HepG2 (cell line): ENCODE data around the gene CAPG. TPM values are rescaled to one million over a fixed set of nuclear protein-coding genes. Genes with fewer than 3 reads are reported as not detected.

ENCODE experiments used
- BCL6 ChIP-seq: IDR thresholded peaks from 2 replicates; pipeline ENCODE4 v1.6.1; 2016; ENCODE audit warnings: missing genetic modification reagents, missing compliant biosample characterization
- DDIT3 ChIP-seq: sonication (generic); formaldehyde crosslinking; IDR thresholded peaks from 2 replicates; pipeline ENCODE4 v1.4.0; 2020; ENCODE audit warnings: mild to moderate bottlenecking, missing genetic modification reagents
- FLYWCH1 ChIP-seq: sonication (generic); formaldehyde crosslinking; IDR thresholded peaks from 2 replicates; pipeline ENCODE4 v1.8.1; 2023; ENCODE audit warnings: mild to moderate bottlenecking, missing genetic modification reagents
- FOXA3 ChIP-seq: IDR thresholded peaks from 2 replicates; pipeline ENCODE4 v1.6.1; 2016; ENCODE audit warnings: missing genetic modification reagents, missing compliant biosample characterization
- GATAD2A ChIP-seq: IDR thresholded peaks from 2 replicates; pipeline ENCODE4 v1.6.1; 2016
- JDP2 ChIP-seq: sonication (generic); formaldehyde crosslinking; IDR thresholded peaks from 2 replicates; pipeline ENCODE4 v1.8.1; 2022; ENCODE audit warnings: missing genetic modification reagents, borderline replicate concordance
- KDM2A ChIP-seq: sonication (generic); formaldehyde crosslinking; IDR thresholded peaks from 2 replicates; pipeline ENCODE4 v1.4.0; 2020; ENCODE audit warnings: low read depth, missing genetic modification reagents, borderline replicate concordance
- NFRKB ChIP-seq: fragments of 450-650 bp; IDR thresholded peaks from 2 replicates; pipeline ENCODE4 v1.6.1; 2017
- NR2C2 ChIP-seq: sonication (generic); formaldehyde crosslinking; IDR thresholded peaks from 2 replicates; pipeline ENCODE4 v1.4.0; 2020; ENCODE audit warnings: missing genetic modification reagents, mild to moderate bottlenecking, moderate library complexity, borderline replicate concordance
- PLRG1 ChIP-seq: fragments of 450-650 bp; conservative IDR thresholded peaks from 2 replicates; pipeline ENCODE4 v1.6.1; 2016
- PRMT3 ChIP-seq: sonication (generic); formaldehyde crosslinking; IDR thresholded peaks from 2 replicates; pipeline ENCODE4 v1.8.1; 2022; ENCODE audit warnings: low read depth, mild to moderate bottlenecking, moderate library complexity, missing genetic modification reagents, borderline replicate concordance
- RBFOX2 ChIP-seq: fragments of 200-400 bp; formaldehyde crosslinking; IDR thresholded peaks from 2 replicates; pipeline ENCODE4 v1.6.1; 2017; ENCODE audit warnings: low read depth, mild to moderate bottlenecking, low read length
- SALL2 ChIP-seq: sonication (generic); formaldehyde crosslinking; IDR thresholded peaks from 2 replicates; pipeline ENCODE4 v1.8.1; 2023; ENCODE audit warnings: mild to moderate bottlenecking, missing genetic modification reagents, inconsistent platforms
- SETDB1 ChIP-seq: sonication (generic); formaldehyde crosslinking; IDR thresholded peaks from 2 replicates; pipeline ENCODE4 v1.5.1; 2020; ENCODE audit warnings: missing genetic modification reagents, mild to moderate bottlenecking, borderline replicate concordance
- SIN3B ChIP-seq: fragments of 150-350 bp; IDR thresholded peaks from 2 replicates; pipeline ENCODE4 v1.6.1; 2014; ENCODE audit warnings: low read length
- ZBTB8A ChIP-seq: sonication (generic); formaldehyde crosslinking; IDR thresholded peaks from 2 replicates; pipeline ENCODE4 v1.4.0; 2020; ENCODE audit warnings: mild to moderate bottlenecking, low read depth, missing genetic modification reagents, borderline replicate concordance
- ZNF235 ChIP-seq: sonication (generic); formaldehyde crosslinking; IDR thresholded peaks from 2 replicates; pipeline ENCODE4 v1.8.1; 2023; ENCODE audit warnings: mild to moderate bottlenecking, missing genetic modification reagents, borderline replicate concordance
- ZNF326 ChIP-seq: sonication (generic); formaldehyde crosslinking; IDR thresholded peaks from 2 replicates; pipeline ENCODE4 v1.4.0; 2020; ENCODE audit warnings: missing genetic modification reagents, borderline replicate concordance
- ZNF432 ChIP-seq: sonication (generic); formaldehyde crosslinking; IDR thresholded peaks from 2 replicates; pipeline ENCODE4 v1.5.0; 2020; ENCODE audit warnings: missing genetic modification reagents, mild to moderate bottlenecking, borderline replicate concordance
- ZNF570 ChIP-seq: sonication (generic); formaldehyde crosslinking; IDR thresholded peaks from 2 replicates; pipeline ENCODE4 v1.4.0; 2020; ENCODE audit warnings: mild to moderate bottlenecking, missing genetic modification reagents, borderline replicate concordance
- polyA plus RNA-seq, 8 experiments: library from polyadenylated mRNA; depleted of rRNA in 3 of 8; stranded (reverse) in 7 of 8; unstranded in 1 of 8; fragments of >200 nt; fragmentation: Illumina TruSeq in 4 of 8; extraction: Trizol in 4 of 8; gene quantifications; 2 replicates each; pipeline versions ENCODE4 v1.2.1 to v1.2.3, GENCODE V29; 2011 to 2016; ENCODE audit warnings: low read depth in 4 of 8, missing spikeins in 1 of 8, mixed read lengths in 1 of 8; ENCODE audit not compliant: insufficient read depth in 1 of 8
- total RNA-seq, 5 experiments: library from RNA; depleted of rRNA; stranded (reverse); fragments of >200 nt; fragmentation: Illumina TruSeq; extraction: Trizol; gene quantifications; 2 replicates each; pipeline ENCODE4 v1.2.3, GENCODE V29; 2016; ENCODE audit warnings: low read depth in 1 of 5
- TF ChIP-seq, protein P1 (sequence below): sonication (generic); formaldehyde crosslinking; IDR thresholded peaks from 2 replicates; pipeline ENCODE4 v1.8.0; 2022; ENCODE audit warnings: missing genetic modification reagents, mild to moderate bottlenecking, moderate library complexity, borderline replicate concordance
- TF ChIP-seq, protein P2 (sequence below): sonication (generic); formaldehyde crosslinking; IDR thresholded peaks from 2 replicates; pipeline ENCODE4 v1.5.0; 2020; ENCODE audit warnings: mild to moderate bottlenecking, missing genetic modification reagents
- TF ChIP-seq, protein P3 (sequence below): IDR thresholded peaks from 2 replicates; pipeline ENCODE4 v1.6.1; 2016; ENCODE audit warnings: missing biosample characterization, missing genetic modification reagents, low read depth

The CAPG gene
- total and polyA plus RNA-seq, 2 of the 13 experiments (the other 11 are each of a cell fraction or from before 2014, with no cell fraction given) = 12.7 to 18.2 TPM

DNA sequence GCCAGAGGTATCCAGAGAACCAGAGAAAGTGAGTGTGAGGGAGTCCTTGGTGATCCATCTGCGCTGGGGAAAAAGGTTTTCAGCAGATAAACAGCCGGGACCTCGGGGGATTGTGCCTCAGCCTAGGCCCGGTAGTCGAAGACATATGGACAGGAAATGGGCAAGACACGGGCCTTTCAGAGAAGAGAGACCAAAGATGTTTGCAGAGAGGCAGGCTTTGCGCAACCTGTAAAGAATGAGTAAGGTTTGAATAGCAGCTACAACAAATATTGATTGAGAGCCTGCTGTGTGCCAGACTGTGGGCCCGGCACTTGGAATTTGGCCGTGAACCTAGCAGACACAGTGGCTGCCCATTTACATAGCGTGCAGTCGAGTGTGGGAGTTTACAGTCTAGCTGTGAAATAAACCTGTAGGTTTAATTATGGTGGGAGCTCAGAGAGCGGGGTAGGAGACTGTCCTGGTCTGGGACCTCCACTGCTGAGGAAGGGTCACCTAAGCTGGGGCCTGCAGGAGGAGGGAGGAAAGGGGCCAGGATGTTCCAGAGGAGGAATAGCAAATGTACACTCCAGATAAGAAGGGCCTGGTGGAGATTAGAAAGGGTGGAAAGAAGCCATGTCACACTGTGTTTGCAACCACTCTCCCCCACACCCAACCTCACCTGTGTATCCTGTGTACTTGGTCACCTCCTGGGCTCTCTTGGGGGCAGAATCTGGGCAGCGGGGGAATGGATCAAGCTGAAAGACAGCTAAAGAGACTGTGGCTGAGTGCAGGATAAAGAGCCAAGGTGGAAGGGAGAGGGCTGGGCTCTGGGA is 11.3 kb upstream of the CAPG start (continued):
- TF ChIP-seq NR2C2 (peak; percentile 81; the same call in 1 of the 2 replicates), KDM2A (peak; percentile 42; the same call in 1 of the 2 replicates), SETDB1 (CRISPR knock-in tag) (no peak), SALL2 (CRISPR knock-in tag) (no peak; the same call in 1 of the 2 replicates), JDP2 (no peak), SIN3B (no peak), FLYWCH1 (CRISPR knock-in tag) (no peak), ZNF326 (CRISPR knock-in tag) (no peak), BCL6 (CRISPR knock-in tag) (peak; percentile 96), NFRKB (no peak), ZNF235 (CRISPR knock-in tag) (no peak; the same call in 1 of the 2 replicates), GATAD2A (peak; percentile 99), DDIT3 (no peak), ZNF570 (CRISPR knock-in tag) (no peak), RBFOX2 (no peak), ZBTB8A (CRISPR knock-in tag) (no peak), ZNF432 (CRISPR knock-in tag) (no peak), FOXA3 (peak; percentile 98), PRMT3 (0 out of 2 replicates have a peak, but pooled peaks have one; percentile 69), PLRG1 (no peak)
- TF ChIP-seq, protein P1, sequence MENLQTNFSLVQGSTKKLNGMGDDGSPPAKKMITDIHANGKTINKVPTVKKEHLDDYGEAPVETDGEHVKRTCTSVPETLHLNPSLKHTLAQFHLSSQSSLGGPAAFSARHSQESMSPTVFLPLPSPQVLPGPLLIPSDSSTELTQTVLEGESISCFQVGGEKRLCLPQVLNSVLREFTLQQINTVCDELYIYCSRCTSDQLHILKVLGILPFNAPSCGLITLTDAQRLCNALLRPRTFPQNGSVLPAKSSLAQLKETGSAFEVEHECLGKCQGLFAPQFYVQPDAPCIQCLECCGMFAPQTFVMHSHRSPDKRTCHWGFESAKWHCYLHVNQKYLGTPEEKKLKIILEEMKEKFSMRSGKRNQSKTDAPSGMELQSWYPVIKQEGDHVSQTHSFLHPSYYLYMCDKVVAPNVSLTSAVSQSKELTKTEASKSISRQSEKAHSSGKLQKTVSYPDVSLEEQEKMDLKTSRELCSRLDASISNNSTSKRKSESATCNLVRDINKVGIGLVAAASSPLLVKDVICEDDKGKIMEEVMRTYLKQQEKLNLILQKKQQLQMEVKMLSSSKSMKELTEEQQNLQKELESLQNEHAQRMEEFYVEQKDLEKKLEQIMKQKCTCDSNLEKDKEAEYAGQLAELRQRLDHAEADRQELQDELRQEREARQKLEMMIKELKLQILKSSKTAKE = peak; percentile 99
- TF ChIP-seq, protein P2, sequence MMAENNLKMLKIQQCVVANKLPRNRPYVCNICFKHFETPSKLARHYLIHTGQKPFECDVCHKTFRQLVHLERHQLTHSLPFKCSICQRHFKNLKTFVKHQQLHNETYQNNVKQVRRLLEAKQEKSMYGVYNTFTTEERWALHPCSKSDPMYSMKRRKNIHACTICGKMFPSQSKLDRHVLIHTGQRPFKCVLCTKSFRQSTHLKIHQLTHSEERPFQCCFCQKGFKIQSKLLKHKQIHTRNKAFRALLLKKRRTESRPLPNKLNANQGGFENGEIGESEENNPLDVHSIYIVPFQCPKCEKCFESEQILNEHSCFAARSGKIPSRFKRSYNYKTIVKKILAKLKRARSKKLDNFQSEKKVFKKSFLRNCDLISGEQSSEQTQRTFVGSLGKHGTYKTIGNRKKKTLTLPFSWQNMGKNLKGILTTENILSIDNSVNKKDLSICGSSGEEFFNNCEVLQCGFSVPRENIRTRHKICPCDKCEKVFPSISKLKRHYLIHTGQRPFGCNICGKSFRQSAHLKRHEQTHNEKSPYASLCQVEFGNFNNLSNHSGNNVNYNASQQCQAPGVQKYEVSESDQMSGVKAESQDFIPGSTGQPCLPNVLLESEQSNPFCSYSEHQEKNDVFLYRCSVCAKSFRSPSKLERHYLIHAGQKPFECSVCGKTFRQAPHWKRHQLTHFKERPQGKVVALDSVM (CRISPR knock-in tag) = no peak
- TF ChIP-seq, protein P3, sequence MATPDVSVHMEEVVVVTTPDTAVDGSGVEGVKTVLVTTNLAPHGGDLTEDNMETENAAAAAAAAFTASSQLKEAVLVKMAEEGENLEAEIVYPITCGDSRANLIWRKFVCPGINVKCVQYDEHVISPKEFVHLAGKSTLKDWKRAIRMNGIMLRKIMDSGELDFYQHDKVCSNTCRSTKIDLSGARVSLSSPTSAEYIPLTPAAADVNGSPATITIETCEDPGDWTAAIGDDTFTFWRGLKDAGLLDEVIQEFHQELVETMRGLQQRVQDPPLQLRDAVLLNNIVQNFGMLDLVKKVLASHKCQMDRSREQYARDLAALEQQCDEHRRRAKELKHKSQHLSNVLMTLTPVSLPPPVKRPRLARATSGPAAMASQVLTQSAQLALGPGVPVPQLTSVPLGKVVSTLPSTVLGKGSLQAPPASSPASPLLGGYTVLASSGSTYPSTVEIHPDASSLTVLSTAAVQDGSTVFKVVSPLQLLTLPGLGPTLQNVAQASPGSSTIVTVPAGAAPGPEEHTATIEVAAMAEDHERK (CRISPR knock-in tag) = no peak
